ENCODE results near the gene TMEM272.
A peak's percentile ranks its signal among the peaks of the same experiment; 100 is the strongest.

Gene TMEM272, protein sequence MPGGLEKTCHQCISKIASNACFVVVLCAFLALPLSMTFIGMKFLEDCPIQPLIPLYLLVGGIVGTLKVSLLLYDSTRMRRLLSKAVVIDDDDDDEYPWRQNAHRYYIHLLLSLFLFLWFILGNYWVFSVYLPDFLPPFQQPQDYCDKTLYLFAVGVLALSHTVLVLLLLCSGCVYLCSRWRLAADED

DNA sequence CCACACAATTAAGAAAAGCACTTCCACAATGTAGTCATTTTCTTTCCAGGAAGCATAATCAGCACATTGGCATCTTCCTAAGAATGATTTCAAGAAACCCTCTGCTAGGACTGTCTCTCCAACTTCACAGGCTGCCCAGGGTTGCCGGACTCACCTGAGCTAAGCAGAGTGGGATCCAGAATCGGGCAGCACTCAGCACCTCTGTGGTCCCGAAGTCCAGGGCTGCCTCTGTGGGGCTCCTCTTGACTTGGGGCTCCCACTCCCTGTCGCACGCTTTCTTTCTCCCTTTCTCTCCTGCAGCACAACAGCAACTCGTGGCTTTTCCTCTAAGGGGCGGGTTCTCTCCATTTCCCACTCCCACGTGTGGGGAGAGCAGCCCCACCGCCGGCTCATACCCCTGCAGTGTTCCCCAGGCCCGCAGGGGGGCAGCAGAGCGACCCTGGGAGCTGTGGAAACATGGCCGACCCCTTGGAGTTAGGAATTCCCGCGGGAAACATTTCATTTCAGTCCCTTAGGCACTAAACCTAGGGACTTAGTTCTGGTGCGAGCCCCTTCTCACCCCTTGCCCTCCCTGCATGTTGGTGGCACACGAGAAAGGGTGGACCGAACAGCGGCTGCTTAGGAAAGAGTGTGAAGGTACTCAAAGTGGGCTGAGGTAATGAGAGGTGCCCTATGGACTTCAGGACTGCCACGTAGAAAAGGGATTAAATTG is at the start of gene TMEM272:
TMEM272 (minus strand) TSS at position 316 of the 712 bp plus-strand sequence. CDS start 6,647 bp downstream, outside the sequence.
- peak; percentile 84 for DNase-seq

DNA sequence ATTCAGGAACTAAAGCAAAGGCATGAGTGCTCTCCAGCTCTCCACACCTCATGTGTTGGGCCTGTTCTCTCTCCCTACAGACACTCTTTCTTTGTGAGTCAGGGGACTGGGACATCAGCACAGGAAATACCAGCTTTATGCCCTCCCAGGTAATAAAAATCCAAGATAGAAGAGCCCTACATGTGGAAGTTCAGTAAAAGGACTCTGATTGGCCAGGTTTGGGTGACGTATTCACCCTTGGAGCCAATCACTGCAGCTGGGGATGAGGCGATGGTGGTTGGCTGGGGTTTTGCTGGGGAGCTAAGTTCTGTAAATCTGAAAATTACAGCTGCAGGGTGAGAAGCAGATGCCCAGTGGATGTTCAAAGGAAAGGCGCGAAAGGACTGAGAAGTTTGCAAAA is 49.3 kb upstream of the TMEM272 start:
- no peak for DNase-seq

GRCh38 chr13:51892657-51893056 is 47.7 kb upstream of the TMEM272 start:
- no peak for DNase-seq

DNA sequence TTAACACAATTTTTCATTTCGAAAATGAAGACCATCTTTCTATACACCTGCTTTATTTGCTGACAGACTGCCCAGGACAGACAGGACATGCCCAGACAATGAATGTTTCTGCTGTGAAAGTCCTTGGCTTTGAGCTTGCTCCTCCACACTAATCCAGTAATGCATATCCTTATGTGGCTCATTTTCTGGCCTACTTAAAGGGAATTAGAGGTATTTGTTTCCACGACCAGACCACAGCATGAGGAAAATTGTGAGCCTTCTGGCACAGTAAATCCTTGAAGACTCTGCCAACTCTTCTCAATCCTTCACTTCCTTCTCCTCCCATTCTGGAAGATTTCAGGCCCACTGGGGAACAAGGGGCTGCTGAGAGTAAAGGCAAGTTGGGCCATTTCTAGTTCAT is 42.5 kb upstream of the TMEM272 start:
- no peak for DNase-seq

- no peak for DNase-seq
Measured at GRCh38 chr13:51885651-51886050, 40.7 kb upstream of the TMEM272 start.

DNA sequence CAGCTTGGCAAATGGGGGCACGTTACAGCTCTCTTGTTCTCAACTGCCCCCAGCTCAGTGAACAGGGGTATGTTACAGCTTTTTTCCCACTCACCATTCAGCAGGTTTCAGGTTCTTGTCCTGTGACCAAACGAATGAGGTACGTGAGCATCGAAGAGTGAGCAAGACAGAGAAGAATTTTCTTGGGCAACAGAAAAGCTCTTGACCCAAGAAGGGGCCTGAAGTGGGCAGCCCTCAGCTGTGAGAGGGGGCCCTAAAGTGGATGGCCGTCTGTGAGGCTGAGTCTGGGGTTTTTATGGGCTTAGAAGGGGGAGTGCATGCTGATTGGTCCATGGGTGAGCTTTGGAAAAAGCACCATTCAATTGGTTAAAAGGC is 38.2 kb upstream of the TMEM272 start:
- DNase-seq = no peak

GRCh38 chr13:51882570-51883225 is 37.7 kb upstream of the TMEM272 start:
- no peak for DNase-seq

DNA sequence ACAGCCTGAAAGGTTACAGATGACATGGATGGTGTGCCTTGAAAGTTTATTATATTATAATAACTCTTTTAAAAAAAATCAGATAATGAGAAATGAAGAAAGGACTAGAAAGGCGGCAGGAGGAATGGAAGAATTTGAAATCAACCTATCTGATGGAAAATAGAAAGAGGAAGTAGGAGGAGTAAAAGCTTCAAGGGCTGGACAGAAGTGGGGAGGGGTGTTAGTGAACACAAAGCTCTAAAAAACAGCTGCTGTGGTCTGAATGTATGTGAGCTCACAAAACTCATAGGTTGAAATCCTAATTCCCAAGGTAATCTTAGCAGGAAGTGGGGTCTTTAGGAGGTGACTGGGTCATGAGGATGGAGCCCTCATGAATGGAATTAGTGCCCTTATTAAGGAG is 36.3 kb upstream of the TMEM272 start:
- no peak for DNase-seq

- no peak for DNase-seq
Measured at GRCh38 chr13:51879133-51879532, 34.2 kb upstream of the TMEM272 start.

GRCh38 chr13:51874651-51875050 is 29.7 kb upstream of the TMEM272 start:
- no peak for DNase-seq

DNA sequence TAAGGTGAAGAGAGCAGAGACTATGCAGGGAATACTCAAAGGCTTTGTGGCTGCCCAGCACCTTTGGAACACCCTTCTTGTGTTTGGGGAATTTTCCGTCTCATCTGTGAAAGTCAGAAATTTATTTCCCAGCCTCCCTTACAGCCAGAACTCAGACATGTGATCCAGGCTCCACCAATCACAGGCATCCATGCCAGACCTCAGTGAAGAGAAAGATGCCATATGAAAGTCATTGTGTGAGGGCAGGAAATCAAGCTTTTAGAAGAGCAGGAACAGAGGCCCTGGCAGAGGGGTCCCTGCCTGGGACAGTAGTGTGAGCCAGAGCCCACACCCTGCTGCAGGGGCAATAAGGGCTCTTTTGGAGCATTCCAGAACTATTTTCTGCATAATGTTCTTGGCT is 28.9 kb upstream of the TMEM272 start:
- DNase-seq = no peak

- no peak for DNase-seq
Measured at GRCh38 chr13:51873117-51873798, 28.3 kb upstream of the TMEM272 start.

DNA sequence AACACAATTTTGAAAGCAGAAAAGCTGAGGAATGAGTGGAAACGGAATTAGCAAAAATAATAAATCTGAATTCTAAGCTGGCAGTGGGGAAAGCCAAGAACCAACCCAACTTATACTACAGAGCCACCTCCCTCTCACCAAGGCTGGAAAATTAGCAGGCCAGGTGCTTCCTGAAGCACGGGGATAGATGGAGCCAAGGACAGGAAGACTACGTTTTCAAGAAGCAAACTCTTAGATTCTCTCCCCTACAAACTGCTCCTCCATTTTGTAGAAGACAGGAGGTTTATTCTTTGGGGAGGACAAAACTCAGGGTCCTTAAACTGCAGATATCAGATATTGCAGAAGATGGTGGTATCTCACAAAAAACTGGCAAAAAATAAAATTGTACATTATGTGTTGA is 25.6 kb upstream of the TMEM272 start:
- no peak for DNase-seq

- no peak for DNase-seq
Measured at GRCh38 chr13:51869916-51870315, 24.9 kb upstream of the TMEM272 start.

DNA sequence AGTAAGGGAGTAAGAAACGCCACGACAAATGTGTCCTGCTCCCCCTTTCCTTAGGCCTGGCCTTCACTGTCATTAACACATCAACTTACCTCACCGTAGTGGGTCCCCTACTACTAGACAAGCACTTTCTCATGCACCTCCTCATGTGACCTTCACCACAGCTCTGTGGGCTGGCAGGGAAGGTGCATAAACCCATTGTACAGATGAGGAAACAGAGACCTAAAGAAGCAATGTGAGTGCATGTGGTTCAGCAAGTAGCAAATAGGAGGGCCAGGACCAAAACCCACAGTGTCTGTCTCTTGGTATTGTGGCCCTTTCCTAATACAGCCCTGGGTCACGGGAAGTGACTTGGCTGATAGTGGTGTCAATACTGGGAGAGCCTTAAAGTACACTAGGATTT is 22.1 kb upstream of the TMEM272 start:
- no peak for DNase-seq

DNA sequence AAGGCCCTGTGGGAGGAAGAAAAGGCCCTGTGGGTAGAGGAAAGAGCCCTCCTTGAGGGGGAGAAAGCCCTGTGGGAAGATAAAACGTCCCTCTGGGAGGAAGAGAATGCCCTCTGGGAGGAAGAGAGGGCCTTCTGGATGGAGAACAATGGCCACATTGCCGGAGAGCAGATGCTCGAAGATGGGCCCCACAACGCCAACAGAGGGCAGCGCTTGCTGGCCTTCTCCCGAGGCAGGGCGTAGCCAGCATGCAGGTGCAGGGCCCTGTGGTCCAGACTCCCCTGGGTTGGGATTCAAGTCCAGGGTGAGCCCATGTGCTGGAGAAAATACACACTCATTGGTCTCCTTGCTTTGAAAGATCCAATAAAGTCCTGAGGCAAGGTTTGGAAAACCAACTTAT is 20.9 kb upstream of the TMEM272 start:
- no peak for DNase-seq

GRCh38 chr13:51862957-51863356 is 18.0 kb upstream of the TMEM272 start:
- no peak for DNase-seq

GRCh38 chr13:51861723-51862300 is 16.8 kb upstream of the TMEM272 start, which contains the start of gene CCDC70:
CCDC70 (plus strand) TSS chr13:51861969; CDS start chr13:51865412, 3,443 bp downstream.
- peak; percentile 66 for DNase-seq

DNA sequence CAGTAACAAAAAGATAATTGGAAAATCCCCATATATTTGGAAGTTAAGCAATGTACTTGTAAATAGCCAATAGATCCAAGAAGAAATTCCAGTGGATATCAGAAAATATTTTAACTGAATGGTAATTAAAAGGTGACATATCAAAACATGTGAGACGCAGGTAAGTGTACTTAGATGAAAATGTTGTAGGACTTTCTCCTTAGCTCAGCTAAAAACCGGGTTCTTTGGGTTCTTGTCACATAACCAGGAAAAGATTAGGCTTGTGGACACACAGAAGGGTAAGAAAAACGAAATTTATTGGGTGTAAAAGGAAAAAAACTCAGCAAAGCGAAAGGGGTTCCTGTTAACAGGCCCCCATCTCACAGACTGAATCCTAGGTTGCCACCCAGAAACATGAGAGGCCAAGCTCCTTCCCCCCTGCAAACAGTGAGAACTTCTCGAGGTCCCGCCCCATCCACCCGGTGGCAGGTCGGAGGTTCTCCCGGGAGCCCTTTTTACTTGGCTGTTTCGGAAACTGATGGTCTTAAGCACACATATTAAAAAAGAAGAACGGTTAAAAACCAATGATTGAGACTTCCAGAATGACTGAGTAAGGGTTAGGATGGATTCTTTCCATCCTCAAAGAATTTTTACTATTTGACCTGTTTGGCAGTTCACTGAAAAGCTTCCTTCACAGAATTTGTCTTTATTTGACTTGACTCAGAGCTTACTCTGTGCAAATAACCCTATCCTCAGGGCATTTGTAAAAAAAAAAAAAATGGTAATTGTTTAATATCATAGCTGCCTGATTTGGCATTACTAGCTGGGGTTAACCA is 13.7 kb upstream of the TMEM272 start:
- no peak for DNase-seq

DNA sequence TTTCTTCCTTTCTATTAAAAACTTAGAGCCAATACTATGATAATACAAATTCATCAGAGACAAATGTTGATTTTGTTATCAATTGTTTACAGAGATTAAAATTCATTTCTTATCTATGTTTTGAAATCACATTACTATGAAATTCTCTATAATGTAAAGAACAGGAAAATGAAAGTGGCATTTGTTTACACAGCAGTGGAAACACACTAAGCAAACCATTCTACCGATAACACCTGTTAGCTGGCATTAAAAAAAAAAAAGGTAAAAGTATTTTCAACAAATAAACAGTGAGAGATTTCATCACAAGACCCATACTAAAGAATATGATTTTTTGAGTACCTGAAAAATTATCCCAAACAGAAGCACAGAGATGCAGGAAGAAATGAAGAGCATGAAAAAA is 12.0 kb upstream of the TMEM272 start:
- DNase-seq = no peak

- no peak for DNase-seq
Measured at GRCh38 chr13:51856027-51856736, 11.2 kb upstream of the TMEM272 start.
